HEK293 (cell line): Measurements from ENCODE around the gene TRIM56.

Source experiments
- HOXD13 ChIP-seq: sonication (generic); formaldehyde crosslinking; IDR thresholded peaks from 2 replicates; pipeline ENCODE4 v1.8.0; 2022; ENCODE audit warnings: missing genetic modification reagents, borderline replicate concordance
- IKZF3 ChIP-seq: fragments of 450-650 bp; IDR thresholded peaks from 2 replicates; pipeline ENCODE4 v1.5.0; 2018; ENCODE audit warnings: missing biosample characterization, mild to moderate bottlenecking, missing genetic modification characterization, moderate library complexity
- KLF1 ChIP-seq: fragments of 450-650 bp; formaldehyde crosslinking; IDR thresholded peaks from 2 replicates; pipeline ENCODE4 v1.5.1; 2016; ENCODE audit warnings: missing biosample characterization, missing genetic modification characterization
- MEIS1 ChIP-seq: sonication (generic); formaldehyde crosslinking; IDR thresholded peaks from 2 replicates; pipeline ENCODE4 v1.8.1; 2022; ENCODE audit warnings: missing genetic modification reagents, mild to moderate bottlenecking, borderline replicate concordance
- OVOL3 ChIP-seq: fragments of 450-650 bp; formaldehyde crosslinking; IDR thresholded peaks from 2 replicates; pipeline ENCODE4 v1.5.1; 2016; ENCODE audit warnings: missing biosample characterization, missing genetic modification characterization
- REPIN1 ChIP-seq: fragments of 450-650 bp; formaldehyde crosslinking; IDR thresholded peaks from 2 replicates; pipeline ENCODE4 v1.5.1; 2017; ENCODE audit warnings: missing biosample characterization, missing genetic modification characterization, low read depth
- SCRT2 ChIP-seq: fragments of 450-650 bp; formaldehyde crosslinking; IDR thresholded peaks from 2 replicates; pipeline ENCODE4 v1.5.1; 2016; ENCODE audit warnings: missing biosample characterization, missing genetic modification characterization
- SP2 ChIP-seq: fragments of 450-650 bp; formaldehyde crosslinking; IDR thresholded peaks from 2 replicates; pipeline ENCODE4 v1.5.1; 2016; ENCODE audit warnings: missing biosample characterization, missing genetic modification characterization
- ZNF112 ChIP-seq: fragments of 450-650 bp; formaldehyde crosslinking; IDR thresholded peaks from 2 replicates; pipeline ENCODE4 v1.5.0; 2017; ENCODE audit warnings: missing biosample characterization, missing genetic modification characterization
- ZNF184 ChIP-seq: fragments of 450-650 bp; IDR thresholded peaks from 2 replicates; pipeline ENCODE4 v1.5.1; 2018; ENCODE audit warnings: missing biosample characterization, mild to moderate bottlenecking, missing genetic modification characterization
- ZNF350 ChIP-seq: fragments of 450-650 bp; formaldehyde crosslinking; IDR thresholded peaks from 2 replicates; pipeline ENCODE4 v1.5.0; 2017; ENCODE audit warnings: missing biosample characterization, mild to moderate bottlenecking, missing genetic modification characterization
- ZNF585B ChIP-seq: fragments of 450-650 bp; formaldehyde crosslinking; IDR thresholded peaks from 2 replicates; pipeline ENCODE4 v1.5.1; 2016; ENCODE audit warnings: missing biosample characterization, missing genetic modification characterization
- ZNF596 ChIP-seq: fragments of 450-650 bp; IDR thresholded peaks from 2 replicates; pipeline ENCODE4 v1.5.0; 2018; ENCODE audit warnings: missing biosample characterization, mild to moderate bottlenecking, missing genetic modification characterization, moderate library complexity
- ZNF701 ChIP-seq: fragments of 450-650 bp; formaldehyde crosslinking; IDR thresholded peaks from 2 replicates; pipeline ENCODE4 v1.5.1; 2016; ENCODE audit warnings: missing biosample characterization, missing genetic modification characterization
- ZNF768 ChIP-seq: fragments of 450-650 bp; formaldehyde crosslinking; IDR thresholded peaks from 2 replicates; pipeline ENCODE4 v1.5.1; 2018; ENCODE audit warnings: missing biosample characterization, mild to moderate bottlenecking, missing genetic modification characterization
- ZNF843 ChIP-seq: fragments of 450-650 bp; formaldehyde crosslinking; IDR thresholded peaks from 2 replicates; pipeline ENCODE4 v1.5.1; 2016; ENCODE audit warnings: missing biosample characterization, missing genetic modification characterization
- TF ChIP-seq, protein P1 (sequence below): fragments of 450-650 bp; IDR thresholded peaks from 2 replicates; pipeline ENCODE4 v1.5.1; 2018; ENCODE audit warnings: missing biosample characterization, missing genetic modification characterization
- TF ChIP-seq, protein P2 (sequence below): fragments of 450-650 bp; formaldehyde crosslinking; IDR thresholded peaks from 2 replicates; pipeline ENCODE4 v1.5.1; 2016; ENCODE audit warnings: missing biosample characterization, missing genetic modification characterization
- TF ChIP-seq, protein P3 (sequence below): fragments of 450-650 bp; formaldehyde crosslinking; IDR thresholded peaks from 2 replicates; pipeline ENCODE4 v1.5.1; 2016; ENCODE audit warnings: missing biosample characterization, missing genetic modification characterization, low read depth
- TF ChIP-seq, protein P4 (sequence below): fragments of 450-650 bp; formaldehyde crosslinking; IDR thresholded peaks from 2 replicates; pipeline ENCODE4 v1.5.1; 2017; ENCODE audit warnings: missing biosample characterization, missing genetic modification characterization
- TF ChIP-seq, protein P5 (sequence below): fragments of 450-650 bp; formaldehyde crosslinking; conservative IDR thresholded peaks from 2 replicates; pipeline ENCODE4 v1.5.1; 2016; ENCODE audit warnings: low read depth, missing biosample characterization, missing genetic modification characterization
- TF ChIP-seq, protein P6 (sequence below): fragments of 450-650 bp; formaldehyde crosslinking; conservative IDR thresholded peaks from 2 replicates; pipeline ENCODE4 v1.5.1; 2016; ENCODE audit warnings: low read depth, missing biosample characterization, missing genetic modification characterization

TRIM56 gene

DNA sequence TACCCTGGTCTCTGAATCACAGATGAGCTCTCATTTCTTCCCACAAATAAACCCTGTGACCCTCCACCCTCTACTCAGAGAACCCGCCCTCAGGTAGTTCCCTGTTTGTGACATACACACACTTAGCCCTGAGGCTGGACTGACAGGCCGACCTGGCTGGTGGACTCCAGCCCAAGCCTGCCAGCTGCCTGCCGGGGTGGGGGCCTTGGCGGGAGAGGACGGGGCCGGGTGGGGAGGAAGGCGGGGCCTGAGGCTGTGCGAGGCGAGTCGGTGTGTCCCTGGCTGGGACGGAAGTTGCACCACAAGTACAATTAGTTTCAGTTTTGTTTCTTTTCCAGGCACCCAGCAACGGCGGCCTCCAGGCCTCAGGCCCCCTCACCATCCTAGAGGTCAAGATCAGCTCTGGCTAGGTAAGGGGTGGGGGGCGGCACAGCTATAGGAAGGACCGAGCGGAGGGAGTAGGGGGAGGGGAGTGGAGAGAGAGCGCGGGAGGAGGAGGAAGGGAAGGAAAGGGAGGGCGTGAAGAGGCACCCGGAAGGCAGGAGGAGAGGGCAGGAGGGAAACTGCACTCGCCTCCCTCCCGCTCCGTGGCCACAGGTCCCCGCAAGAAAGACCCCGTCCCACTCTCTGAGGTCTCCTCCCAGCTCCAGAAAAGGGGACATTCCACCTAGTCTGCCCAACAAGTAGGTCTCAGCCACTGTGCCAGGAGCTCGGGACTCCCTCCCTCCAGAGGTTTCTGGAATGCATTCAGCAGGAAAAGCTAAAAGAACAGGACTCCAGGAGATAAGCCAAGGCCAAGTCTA lies at the start of gene TRIM56 (continued):
- TF ChIP-seq, protein P1, sequence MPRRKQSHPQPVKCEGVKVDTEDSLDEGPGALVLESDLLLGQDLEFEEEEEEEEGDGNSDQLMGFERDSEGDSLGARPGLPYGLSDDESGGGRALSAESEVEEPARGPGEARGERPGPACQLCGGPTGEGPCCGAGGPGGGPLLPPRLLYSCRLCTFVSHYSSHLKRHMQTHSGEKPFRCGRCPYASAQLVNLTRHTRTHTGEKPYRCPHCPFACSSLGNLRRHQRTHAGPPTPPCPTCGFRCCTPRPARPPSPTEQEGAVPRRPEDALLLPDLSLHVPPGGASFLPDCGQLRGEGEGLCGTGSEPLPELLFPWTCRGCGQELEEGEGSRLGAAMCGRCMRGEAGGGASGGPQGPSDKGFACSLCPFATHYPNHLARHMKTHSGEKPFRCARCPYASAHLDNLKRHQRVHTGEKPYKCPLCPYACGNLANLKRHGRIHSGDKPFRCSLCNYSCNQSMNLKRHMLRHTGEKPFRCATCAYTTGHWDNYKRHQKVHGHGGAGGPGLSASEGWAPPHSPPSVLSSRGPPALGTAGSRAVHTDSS (tag by site-specific recombination), result peak; percentile 20; the same call in 1 of the 2 replicates
- TF ChIP-seq ZNF350 (tag by site-specific recombination) (no peak), OVOL3 (tag by site-specific recombination) (no peak), ZNF768 (tag by site-specific recombination) (no peak), HOXD13 (CRISPR knock-in tag) (no peak), ZNF585B (tag by site-specific recombination) (no peak), ZNF112 (tag by site-specific recombination) (no peak), SCRT2 (tag by site-specific recombination) (peak; percentile 84), SP2 (tag by site-specific recombination) (peak; percentile 79), REPIN1 (tag by site-specific recombination) (peak; percentile 41; the same call in 1 of the 2 replicates), MEIS1 (no peak), IKZF3 (no peak; the same call in 1 of the 2 replicates), ZNF184 (no peak), ZNF843 (tag by site-specific recombination) (no peak; the same call in 1 of the 2 replicates), KLF1 (tag by site-specific recombination) (peak; percentile 20), ZNF596 (tag by site-specific recombination) (no peak), ZNF701 (tag by site-specific recombination) (no peak)
- TF ChIP-seq, protein P2, sequence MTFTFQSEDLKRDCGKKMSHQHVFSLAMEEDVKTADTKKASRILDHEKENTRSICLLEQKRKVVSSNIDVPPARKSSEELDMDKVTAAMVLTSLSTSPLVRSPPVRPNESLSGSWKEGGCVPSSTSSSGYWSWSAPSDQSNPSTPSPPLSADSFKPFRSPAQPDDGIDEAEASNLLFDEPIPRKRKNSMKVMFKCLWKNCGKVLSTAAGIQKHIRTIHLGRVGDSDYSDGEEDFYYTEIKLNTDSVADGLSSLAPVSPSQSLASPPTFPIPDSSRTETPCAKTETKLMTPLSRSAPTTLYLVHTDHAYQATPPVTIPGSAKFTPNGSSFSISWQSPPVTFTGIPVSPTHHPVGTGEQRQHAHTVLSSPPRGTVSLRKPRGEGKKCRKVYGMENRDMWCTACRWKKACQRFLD (tag by site-specific recombination), result no peak
- TF ChIP-seq, protein P3, sequence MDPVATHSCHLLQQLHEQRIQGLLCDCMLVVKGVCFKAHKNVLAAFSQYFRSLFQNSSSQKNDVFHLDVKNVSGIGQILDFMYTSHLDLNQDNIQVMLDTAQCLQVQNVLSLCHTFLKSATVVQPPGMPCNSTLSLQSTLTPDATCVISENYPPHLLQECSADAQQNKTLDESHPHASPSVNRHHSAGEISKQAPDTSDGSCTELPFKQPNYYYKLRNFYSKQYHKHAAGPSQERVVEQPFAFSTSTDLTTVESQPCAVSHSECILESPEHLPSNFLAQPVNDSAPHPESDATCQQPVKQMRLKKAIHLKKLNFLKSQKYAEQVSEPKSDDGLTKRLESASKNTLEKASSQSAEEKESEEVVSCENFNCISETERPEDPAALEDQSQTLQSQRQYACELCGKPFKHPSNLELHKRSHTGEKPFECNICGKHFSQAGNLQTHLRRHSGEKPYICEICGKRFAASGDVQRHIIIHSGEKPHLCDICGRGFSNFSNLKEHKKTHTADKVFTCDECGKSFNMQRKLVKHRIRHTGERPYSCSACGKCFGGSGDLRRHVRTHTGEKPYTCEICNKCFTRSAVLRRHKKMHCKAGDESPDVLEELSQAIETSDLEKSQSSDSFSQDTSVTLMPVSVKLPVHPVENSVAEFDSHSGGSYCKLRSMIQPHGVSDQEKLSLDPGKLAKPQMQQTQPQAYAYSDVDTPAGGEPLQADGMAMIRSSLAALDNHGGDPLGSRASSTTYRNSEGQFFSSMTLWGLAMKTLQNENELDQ, result no peak
- TF ChIP-seq, protein P4, sequence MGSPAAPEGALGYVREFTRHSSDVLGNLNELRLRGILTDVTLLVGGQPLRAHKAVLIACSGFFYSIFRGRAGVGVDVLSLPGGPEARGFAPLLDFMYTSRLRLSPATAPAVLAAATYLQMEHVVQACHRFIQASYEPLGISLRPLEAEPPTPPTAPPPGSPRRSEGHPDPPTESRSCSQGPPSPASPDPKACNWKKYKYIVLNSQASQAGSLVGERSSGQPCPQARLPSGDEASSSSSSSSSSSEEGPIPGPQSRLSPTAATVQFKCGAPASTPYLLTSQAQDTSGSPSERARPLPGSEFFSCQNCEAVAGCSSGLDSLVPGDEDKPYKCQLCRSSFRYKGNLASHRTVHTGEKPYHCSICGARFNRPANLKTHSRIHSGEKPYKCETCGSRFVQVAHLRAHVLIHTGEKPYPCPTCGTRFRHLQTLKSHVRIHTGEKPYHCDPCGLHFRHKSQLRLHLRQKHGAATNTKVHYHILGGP (tag by site-specific recombination), result no peak
- TF ChIP-seq, protein P5, sequence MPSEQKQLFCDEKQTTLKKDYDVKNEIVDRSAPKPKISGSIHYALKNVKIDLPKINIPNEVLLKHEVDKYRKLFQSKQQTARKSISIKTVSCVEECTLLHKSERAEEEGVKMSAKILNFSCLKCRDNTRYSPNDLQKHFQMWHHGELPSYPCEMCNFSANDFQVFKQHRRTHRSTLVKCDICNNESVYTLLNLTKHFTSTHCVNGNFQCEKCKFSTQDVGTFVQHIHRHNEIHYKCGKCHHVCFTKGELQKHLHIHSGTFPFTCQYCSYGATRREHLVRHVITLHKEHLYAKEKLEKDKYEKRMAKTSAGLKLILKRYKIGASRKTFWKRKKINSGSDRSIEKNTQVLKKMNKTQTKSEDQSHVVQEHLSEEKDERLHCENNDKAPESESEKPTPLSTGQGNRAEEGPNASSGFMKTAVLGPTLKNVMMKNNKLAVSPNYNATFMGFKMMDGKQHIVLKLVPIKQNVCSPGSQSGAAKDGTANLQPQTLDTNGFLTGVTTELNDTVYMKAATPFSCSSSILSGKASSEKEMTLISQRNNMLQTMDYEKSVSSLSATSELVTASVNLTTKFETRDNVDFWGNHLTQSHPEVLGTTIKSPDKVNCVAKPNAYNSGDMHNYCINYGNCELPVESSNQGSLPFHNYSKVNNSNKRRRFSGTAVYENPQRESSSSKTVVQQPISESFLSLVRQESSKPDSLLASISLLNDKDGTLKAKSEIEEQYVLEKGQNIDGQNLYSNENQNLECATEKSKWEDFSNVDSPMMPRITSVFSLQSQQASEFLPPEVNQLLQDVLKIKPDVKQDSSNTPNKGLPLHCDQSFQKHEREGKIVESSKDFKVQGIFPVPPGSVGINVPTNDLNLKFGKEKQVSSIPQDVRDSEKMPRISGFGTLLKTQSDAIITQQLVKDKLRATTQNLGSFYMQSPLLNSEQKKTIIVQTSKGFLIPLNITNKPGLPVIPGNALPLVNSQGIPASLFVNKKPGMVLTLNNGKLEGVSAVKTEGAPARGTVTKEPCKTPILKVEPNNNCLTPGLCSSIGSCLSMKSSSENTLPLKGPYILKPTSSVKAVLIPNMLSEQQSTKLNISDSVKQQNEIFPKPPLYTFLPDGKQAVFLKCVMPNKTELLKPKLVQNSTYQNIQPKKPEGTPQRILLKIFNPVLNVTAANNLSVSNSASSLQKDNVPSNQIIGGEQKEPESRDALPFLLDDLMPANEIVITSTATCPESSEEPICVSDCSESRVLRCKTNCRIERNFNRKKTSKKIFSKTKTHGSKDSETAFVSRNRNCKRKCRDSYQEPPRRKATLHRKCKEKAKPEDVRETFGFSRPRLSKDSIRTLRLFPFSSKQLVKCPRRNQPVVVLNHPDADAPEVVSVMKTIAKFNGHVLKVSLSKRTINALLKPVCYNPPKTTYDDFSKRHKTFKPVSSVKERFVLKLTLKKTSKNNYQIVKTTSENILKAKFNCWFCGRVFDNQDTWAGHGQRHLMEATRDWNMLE (tag by site-specific recombination), result no peak
- TF ChIP-seq, protein P6, sequence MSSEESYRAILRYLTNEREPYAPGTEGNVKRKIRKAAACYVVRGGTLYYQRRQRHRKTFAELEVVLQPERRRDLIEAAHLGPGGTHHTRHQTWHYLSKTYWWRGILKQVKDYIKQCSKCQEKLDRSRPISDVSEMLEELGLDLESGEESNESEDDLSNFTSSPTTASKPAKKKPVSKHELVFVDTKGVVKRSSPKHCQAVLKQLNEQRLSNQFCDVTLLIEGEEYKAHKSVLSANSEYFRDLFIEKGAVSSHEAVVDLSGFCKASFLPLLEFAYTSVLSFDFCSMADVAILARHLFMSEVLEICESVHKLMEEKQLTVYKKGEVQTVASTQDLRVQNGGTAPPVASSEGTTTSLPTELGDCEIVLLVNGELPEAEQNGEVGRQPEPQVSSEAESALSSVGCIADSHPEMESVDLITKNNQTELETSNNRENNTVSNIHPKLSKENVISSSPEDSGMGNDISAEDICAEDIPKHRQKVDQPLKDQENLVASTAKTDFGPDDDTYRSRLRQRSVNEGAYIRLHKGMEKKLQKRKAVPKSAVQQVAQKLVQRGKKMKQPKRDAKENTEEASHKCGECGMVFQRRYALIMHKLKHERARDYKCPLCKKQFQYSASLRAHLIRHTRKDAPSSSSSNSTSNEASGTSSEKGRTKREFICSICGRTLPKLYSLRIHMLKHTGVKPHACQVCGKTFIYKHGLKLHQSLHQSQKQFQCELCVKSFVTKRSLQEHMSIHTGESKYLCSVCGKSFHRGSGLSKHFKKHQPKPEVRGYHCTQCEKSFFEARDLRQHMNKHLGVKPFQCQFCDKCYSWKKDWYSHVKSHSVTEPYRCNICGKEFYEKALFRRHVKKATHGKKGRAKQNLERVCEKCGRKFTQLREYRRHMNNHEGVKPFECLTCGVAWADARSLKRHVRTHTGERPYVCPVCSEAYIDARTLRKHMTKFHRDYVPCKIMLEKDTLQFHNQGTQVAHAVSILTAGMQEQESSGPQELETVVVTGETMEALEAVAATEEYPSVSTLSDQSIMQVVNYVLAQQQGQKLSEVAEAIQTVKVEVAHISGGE (tag by site-specific recombination), result peak; percentile 90
- TF ChIP-seq, all 188 proteins: peak for 53
